CD4-positive, alpha-beta memory T cell (primary cell): ENCODE results near the gene CFAP74. TPM values are rescaled to one million over a fixed set of nuclear protein-coding genes. Genes with fewer than 3 reads are reported as not detected.
A peak's percentile ranks its signal among the peaks of the same experiment; 100 is the strongest.

Source experiments
- CTCF ChIA-PET: fragments of 350-600 bp; sonication (Branson Sonifier 250); formaldehyde crosslinking; loops from one replicate; lab custom pipeline; 2021; ENCODE audit warnings: inconsistent platforms; ENCODE audit not compliant: partially characterized antibody; lab: Charles Lee
- POLR2A ChIA-PET: fragments of 350-600 bp; sonication (Branson Sonifier 250); formaldehyde crosslinking; loops from one replicate; lab custom pipeline; 2021; ENCODE audit not compliant: partially characterized antibody; lab: Charles Lee
- DNase-seq, 5 donors: peaks; one replicate each; pipeline versions ENCODE4 v3.0.0 to v3.0.0-alpha.2; 2020 to 2022; ENCODE audit warnings: mixed read lengths in 1 of 5
- H3K27ac ChIP-seq: one replicate; pipeline ENCODE4 v1.7.0; 2013; ENCODE audit warnings: low read depth, low read length
- H3K27me3 ChIP-seq: 2 replicates; pipeline ENCODE4 v1.7.0; 2013; ENCODE audit warnings: mild to moderate bottlenecking, low read length, moderate library complexity; ENCODE audit not compliant: insufficient read depth
- H3K36me3 ChIP-seq: 2 replicates; pipeline ENCODE4 v1.7.0; 2013; ENCODE audit warnings: mild to moderate bottlenecking, low read length, moderate library complexity; ENCODE audit not compliant: insufficient read depth
- H3K4me1 ChIP-seq: 2 replicates; pipeline ENCODE4 v1.7.0; 2013; ENCODE audit warnings: mild to moderate bottlenecking, low read length, moderate library complexity; ENCODE audit not compliant: insufficient read depth
- H3K4me3 ChIP-seq, 2 donors: one replicate each; pipeline ENCODE4 v1.7.0; 2013; ENCODE audit warnings: low read length in 2 of 2, mild to moderate bottlenecking in 1 of 2
- H3K9me3 ChIP-seq, 2 donors: one replicate each; pipeline ENCODE4 v1.7.0; 2013; ENCODE audit warnings: low read length in 2 of 2, control low read depth in 1 of 2; ENCODE audit not compliant: control insufficient read depth in 1 of 2
- H3K27ac Mint-ChIP-seq, 7 donors: one replicate each; pipeline ENCODE4 v1.8.0; 2020 to 2021; ENCODE audit warnings: mixed read lengths in 7 of 7, mild to moderate bottlenecking in 6 of 7, inconsistent platforms in 3 of 7, moderate library complexity in 3 of 7
- H3K27me3 Mint-ChIP-seq, 2 donors: one replicate each; pipeline ENCODE4 v1.8.0; 2020 to 2021; ENCODE audit warnings: mixed read lengths in 2 of 2
- H3K36me3 Mint-ChIP-seq, 2 donors: one replicate each; pipeline ENCODE4 v1.8.0; 2020 to 2021; ENCODE audit warnings: mixed read lengths in 2 of 2, inconsistent platforms in 1 of 2, mild to moderate bottlenecking in 1 of 2
- H3K4me1 Mint-ChIP-seq, 4 donors: one replicate each; pipeline ENCODE4 v1.8.0; 2020 to 2021; ENCODE audit warnings: mixed read lengths in 4 of 4, mild to moderate bottlenecking in 1 of 4
- H3K4me3 Mint-ChIP-seq, 8 donors: one replicate each; pipeline ENCODE4 v1.8.0; 2020 to 2021; ENCODE audit warnings: mixed read lengths in 8 of 8, mild to moderate bottlenecking in 7 of 8, moderate library complexity in 6 of 8, inconsistent platforms in 3 of 8
- H3K9me3 Mint-ChIP-seq, 8 donors: one replicate each; pipeline ENCODE4 v1.8.0; 2020 to 2021; ENCODE audit warnings: mixed read lengths in 8 of 8, mild to moderate bottlenecking in 5 of 8, inconsistent platforms in 3 of 8, moderate library complexity in 1 of 8
- intact Hi-C: fragments of 100-400 bp; cut with micrococcal nuclease; formaldehyde crosslinking; loops from one replicate; pipeline ENCODE4 v1.15.1; 2023
- polyA plus RNA-seq, 2 donors: library from polyadenylated mRNA; unstranded; fragments of 300-500 nt; fragmentation: Illumina TruSeq; gene quantifications; one replicate each; pipeline ENCODE4 v1.2.3, GENCODE V29; 2021
- total RNA-seq, 2 experiments: library from RNA; stranded (reverse); gene quantifications; one replicate each; pipeline ENCODE4 v1.2.3, GENCODE V29; 2021

CFAP74 gene
- total and polyA plus RNA-seq, 4 experiments from 2014 or later, result not detected

DNA sequence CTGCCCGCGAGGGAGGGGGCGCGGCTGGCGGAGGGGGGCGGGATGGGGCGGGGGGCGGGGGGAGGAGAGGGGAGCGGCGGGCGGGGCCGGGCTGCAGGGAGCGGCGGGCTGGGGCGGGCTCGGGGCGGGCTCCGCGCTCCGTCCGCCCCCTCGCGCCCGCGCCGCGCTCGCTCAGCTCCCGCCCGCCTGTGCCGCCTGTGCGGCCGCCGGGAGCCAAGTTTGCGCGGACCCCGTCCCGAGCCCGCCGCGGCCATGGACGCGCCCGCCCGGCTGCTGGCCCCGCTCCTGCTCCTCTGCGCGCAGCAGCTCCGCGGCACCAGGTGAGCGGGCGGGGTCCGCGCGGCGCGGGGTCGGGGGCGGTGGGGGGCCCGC, 15.6 kb upstream of the CFAP74 start, which contains the start of gene GABRD:
Gene GABRD (plus strand): TSS at position 174 of the 372 bp plus-strand sequence. CDS start 79 bp downstream, at position 253.
- ChIA-PET CTCF (no interaction called here), POLR2A (no interaction called here)
- intact Hi-C loops, result no loop called here
- DNase-seq, result no peak
- H3K27ac Mint-ChIP-seq, result peak within 1 kb of the TSS in 5 of 7 donors; percentile 21 to 81 (median 61)
- Histone ChIP-seq H3K4me1 (peaks cover 12% of the 10 kb centered on the region), H3K27ac (no peak within 1 kb of the TSS), H3K9me3 (no peaks in the 10 kb centered on the region), H3K4me3 (no peak within 1 kb of the TSS), H3K27me3 (peaks cover 27% of the 10 kb centered on the region), H3K36me3 (no peaks in the 10 kb centered on the region)
- H3K9me3 Mint-ChIP-seq, result no peaks in the 10 kb centered on the region
- peaks cover 3 to 15% (median 5%) of the 10 kb centered on the region in 4 donors for H3K4me1 Mint-ChIP-seq
- H3K27me3 Mint-ChIP-seq, result peaks cover 51 to 52% of the 10 kb centered on the region in 2 donors
- no peaks in the 10 kb centered on the region for H3K36me3 Mint-ChIP-seq
- H3K4me3 Mint-ChIP-seq, result peak within 1 kb of the TSS; percentile 71 to 89 (median 82)

DNA sequence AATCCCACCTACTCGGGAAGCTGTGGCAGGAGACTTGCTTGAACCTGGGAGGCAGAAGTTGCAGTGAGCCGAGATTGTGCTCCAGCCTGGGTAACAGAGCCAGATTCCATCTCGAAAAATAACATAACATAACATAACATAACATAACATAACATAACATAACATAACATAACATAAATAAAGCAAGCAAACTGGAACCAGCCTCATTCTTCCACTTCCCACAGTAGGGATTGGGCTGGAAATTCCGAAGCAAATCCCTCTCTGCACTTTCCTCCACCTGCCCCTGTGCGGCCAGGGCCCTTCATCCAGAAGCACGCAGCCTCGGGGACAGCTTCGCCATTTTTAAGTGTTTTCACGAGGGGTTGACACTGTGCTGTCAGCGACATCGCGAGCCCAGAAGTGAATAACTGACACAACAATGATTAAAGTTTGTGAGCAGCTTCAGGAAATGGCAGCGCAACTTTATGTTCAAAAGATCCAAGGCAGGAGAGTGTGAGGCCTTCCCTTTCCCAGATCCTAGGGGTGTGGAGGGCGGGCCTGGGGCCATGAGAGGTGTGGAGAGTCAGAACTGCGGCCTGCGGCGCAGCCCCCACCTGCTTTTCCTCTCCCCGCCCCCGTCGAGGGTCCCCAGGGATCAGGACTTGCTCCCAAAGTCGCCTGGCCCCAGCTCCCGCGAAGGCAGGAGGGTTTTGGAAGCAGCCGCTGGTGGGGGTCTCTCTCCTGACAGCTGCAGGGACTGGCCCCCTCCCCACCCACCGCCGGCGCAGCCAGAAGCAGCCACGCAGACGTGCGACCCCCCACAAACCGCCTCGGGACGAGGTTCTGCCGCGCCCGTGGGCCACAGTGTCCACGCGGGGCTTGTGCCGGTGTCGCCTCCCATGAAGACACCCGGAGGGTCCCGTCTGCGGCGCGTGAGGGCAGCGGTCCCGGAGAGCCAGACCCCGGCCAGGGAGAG, 14.9 kb upstream of the CFAP74 start:
- CTCF ChIA-PET, result no interaction called here
- Histone ChIP-seq H3K9me3 (no peaks in the 10 kb centered on the region), H3K36me3 (no peaks in the 10 kb centered on the region), H3K4me3 (no peak overlapping the region), H3K27ac (no peak overlapping the region), H3K4me1 (peaks cover 12% of the 10 kb centered on the region), H3K27me3 (peaks cover 27% of the 10 kb centered on the region)
- peaks cover 3 to 15% (median 5%) of the 10 kb centered on the region in 4 donors for H3K4me1 Mint-ChIP-seq
- peaks cover 49% of the 10 kb centered on the region in 2 donors for H3K27me3 Mint-ChIP-seq
- intact Hi-C loops, result no loop called here
- POLR2A ChIA-PET, result no interaction called here
- peak overlapping the region in 5 of 7 donors; percentile 21 to 81 (median 61) for H3K27ac Mint-ChIP-seq
- peak in 1 of 5 donors; percentile 10 for DNase-seq
- no peaks in the 10 kb centered on the region for H3K36me3 Mint-ChIP-seq
- no peaks in the 10 kb centered on the region for H3K9me3 Mint-ChIP-seq
- H3K4me3 Mint-ChIP-seq, result peak overlapping the region; percentile 71 to 89 (median 82)

DNA sequence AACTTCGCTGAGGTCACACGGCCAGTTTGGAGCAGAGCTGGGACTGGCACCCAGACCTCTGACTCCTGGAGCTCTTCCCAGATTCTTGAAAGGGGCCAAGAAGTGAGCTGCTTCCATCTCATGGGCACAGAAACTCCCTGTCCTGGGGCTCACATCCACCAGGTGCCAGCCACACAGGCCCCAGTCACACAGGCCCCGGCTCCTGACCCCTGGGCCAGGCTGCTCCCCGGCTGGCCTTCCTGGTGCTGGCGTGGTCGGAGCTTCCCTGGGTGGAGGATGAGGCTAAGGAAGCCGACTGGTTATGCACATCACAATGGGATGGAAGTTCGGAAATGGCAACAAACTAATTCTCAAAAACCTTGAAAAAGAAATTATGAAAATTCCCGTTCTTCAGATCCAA, 12.5 kb upstream of the CFAP74 start:
- ChIA-PET CTCF (no interaction called here), POLR2A (no interaction called here)
- Histone ChIP-seq H3K9me3 (no peaks in the 10 kb centered on the region), H3K4me1 (peaks cover 12% of the 10 kb centered on the region), H3K4me3 (no peak overlapping the region), H3K36me3 (no peaks in the 10 kb centered on the region), H3K27ac (no peak overlapping the region), H3K27me3 (peaks cover 17% of the 10 kb centered on the region)
- Mint-ChIP-seq H3K4me1 (peaks cover 3 to 14% (median 5%) of the 10 kb centered on the region in 4 donors), H3K36me3 (no peaks in the 10 kb centered on the region), H3K27me3 (peaks cover 36 to 37% of the 10 kb centered on the region in 2 donors), H3K4me3 (no peak overlapping the region), H3K27ac (no peak overlapping the region), H3K9me3 (no peaks in the 10 kb centered on the region)
- intact Hi-C loops, result no loop called here
- no peak for DNase-seq

DNA sequence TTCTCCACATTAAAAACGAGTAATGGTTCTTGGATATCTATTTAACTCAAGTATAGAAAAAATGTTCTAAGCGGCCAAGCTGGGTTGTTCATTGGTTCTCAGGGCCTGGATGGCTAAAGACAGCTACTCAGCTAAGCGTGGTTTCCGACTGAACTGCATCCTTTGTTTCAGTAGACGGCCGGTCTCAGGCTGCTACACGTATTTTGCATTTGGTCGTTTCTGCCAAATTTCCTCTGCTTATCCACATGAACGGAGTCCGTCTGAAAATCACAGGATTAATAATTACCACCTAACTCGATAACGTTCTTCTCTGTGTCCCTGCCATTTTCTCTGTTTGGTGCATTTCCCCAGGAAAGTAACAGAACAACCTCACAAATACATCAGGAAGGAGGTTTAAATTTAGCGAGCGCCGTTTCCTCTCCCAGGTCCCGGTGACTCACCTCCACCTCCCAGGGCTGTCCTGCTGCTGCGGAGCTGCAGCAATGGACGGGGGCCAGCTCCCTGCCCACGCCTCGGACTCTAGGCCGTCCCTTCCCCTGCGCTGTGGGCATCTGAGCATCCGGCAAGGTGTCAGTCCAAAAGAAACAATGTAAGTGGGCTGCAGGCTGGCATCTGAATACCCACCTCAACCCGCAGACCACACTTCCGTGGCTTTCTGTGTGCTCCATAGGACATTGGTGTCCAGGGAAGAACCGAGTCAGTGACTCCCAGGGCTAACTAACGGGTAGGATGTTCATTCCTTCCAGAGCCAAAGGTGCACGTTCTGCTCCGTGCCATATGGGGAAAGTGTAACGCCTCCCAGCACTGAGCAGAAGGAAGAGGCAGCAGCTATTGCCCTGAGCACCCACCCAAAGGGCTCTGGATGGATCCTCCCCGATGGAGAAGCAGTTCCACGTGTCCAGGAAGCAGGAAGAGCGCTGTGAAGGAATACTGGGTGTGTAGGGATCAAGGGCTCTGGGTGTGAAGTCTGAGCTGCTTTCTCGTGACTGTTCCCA, 11.5 kb upstream of the CFAP74 start:
- Mint-ChIP-seq H3K36me3 (no peaks in the 10 kb centered on the region), H3K4me3 (no peak overlapping the region), H3K27ac (no peak overlapping the region), H3K9me3 (no peaks in the 10 kb centered on the region), H3K27me3 (peaks cover 28 to 32% of the 10 kb centered on the region in 2 donors), H3K4me1 (peaks cover 3 to 11% (median 5%) of the 10 kb centered on the region in 4 donors)
- Histone ChIP-seq H3K36me3 (no peaks in the 10 kb centered on the region), H3K27me3 (peaks cover 8% of the 10 kb centered on the region), H3K4me3 (no peak overlapping the region), H3K27ac (no peak overlapping the region), H3K9me3 (no peaks in the 10 kb centered on the region), H3K4me1 (peaks cover 8% of the 10 kb centered on the region)
- CTCF ChIA-PET, result no interaction called here
- intact Hi-C loops, result no loop called here
- DNase-seq, result no peak
- POLR2A ChIA-PET, result no interaction called here

DNA sequence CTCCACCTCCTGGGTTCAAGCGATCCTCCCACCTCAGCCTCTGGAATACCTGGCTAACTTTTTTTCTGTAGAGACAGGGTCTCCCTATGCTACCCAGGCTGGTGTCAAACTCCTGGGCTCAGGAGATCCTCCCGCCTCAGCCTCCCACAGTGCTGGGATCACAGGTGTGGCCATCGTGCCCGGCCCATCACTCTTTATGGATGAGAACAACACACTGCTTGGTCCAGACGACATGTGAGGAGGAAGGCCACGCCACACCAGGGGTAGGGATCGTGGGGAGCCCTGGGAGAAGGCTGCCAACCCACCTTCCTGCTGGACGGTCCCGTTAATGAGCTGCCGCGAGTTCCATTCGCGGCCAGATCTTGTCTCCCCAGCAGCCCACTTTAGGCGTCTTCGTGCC, 10.6 kb upstream of the CFAP74 start:
- POLR2A ChIA-PET, result no interaction called here
- CTCF ChIA-PET, result no interaction called here

DNA sequence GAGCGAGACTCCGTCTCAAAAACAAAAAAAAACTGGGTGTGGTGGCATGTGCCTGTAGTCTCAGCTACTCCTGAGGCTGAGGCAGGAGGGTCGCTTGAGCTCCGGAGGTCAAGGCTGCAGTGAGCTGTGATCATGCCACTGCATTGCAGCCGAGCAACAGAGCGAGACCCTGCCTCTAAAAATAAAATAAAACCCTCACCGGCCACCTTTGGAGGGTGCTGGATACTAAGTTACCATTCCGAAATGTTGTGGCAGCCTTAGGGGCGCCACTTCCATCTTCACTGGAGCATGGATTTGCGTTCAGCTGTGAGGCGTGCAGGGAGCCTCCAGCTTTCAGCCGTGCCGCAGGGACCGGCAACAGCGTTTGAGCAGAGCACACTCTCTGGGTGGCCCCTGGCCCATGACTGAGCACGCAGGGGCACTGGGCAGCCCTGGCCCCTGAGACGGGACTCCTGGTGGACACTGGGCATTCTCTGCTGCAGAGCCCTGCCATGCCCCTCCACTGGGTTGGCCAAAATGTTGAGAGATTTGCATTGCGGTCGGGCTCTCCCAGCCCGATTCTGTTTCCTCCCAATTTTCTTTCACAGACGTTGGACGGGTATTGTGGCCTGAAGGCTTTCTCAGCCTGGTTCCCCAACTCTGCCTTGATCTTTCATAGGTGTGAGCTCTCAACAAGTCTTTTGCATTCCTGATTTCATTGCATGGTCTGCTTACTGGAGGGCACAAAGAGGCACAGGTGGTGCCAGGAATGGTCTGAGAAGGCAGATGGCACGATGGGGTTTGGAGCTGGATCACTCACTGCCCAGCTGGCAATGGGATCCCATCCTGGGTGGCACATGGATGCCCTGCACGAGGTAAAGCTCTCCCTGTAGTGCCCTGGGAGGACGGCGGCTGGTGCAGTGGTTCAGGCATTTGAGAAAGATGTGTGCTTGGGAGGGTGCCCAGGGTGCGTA, 5.8 kb upstream of the CFAP74 start:
- POLR2A ChIA-PET, result no interaction called here
- H3K4me3 ChIP-seq, result no peak overlapping the region
- no peaks in the 10 kb centered on the region for H3K36me3 ChIP-seq
- Mint-ChIP-seq H3K27me3 (peaks cover 11 to 16% of the 10 kb centered on the region in 2 donors), H3K27ac (no peak overlapping the region), H3K4me1 (no peaks in the 10 kb centered on the region), H3K36me3 (no peaks in the 10 kb centered on the region), H3K9me3 (no peaks in the 10 kb centered on the region), H3K4me3 (no peak overlapping the region)
- CTCF ChIA-PET, result interaction anchor here (2.5 kb wide), 1 partner anchor 35 kb away, joined by 6 read pairs; no protein-coding TSS in a partner anchor
- H3K4me1 ChIP-seq, result no peaks in the 10 kb centered on the region
- intact Hi-C loops, result no loop called here
- H3K27ac ChIP-seq, result no peak overlapping the region
- no peak for DNase-seq
- H3K27me3 ChIP-seq, result no peaks in the 10 kb centered on the region
- no peaks in the 10 kb centered on the region for H3K9me3 ChIP-seq

More for the DNA sequence above, 10.6 kb upstream of the CFAP74 start:
- Histone ChIP-seq H3K36me3 (no peaks in the 10 kb centered on the region), H3K27me3 (peaks cover 4% of the 10 kb centered on the region), H3K27ac (no peak overlapping the region), H3K4me1 (peaks cover 4% of the 10 kb centered on the region), H3K4me3 (no peak overlapping the region), H3K9me3 (no peaks in the 10 kb centered on the region)
- Mint-ChIP-seq H3K4me3 (no peak overlapping the region), H3K36me3 (no peaks in the 10 kb centered on the region), H3K27me3 (peaks cover 25 to 32% of the 10 kb centered on the region in 2 donors), H3K27ac (no peak overlapping the region), H3K9me3 (no peaks in the 10 kb centered on the region), H3K4me1 (peaks cover 3 to 11% (median 5%) of the 10 kb centered on the region in 4 donors)
- DNase-seq, result no peak
- intact Hi-C loops, result no loop called here
